Measurements from ENCODE around the gene FAM185A.
"Not testable (repeated sequence)": the region's sequence is repeated elsewhere in the genome, so short reads cannot be mapped to it uniquely, and the experiment has no call there.

The FAM185A gene

GRCh38 chr7:102769657-102770192 lies 20.9 kb downstream of the FAM185A start:
- DNase-seq; in situ Hi-C loops (cut with HindIII; ENCODE audit: low pct_ligation_motif_present, low pct_unique_long_range_greater_than_20kb, low sequenced_read_pairs): not testable (repeated sequence)

- DNase-seq; in situ Hi-C loops (cut with HindIII; ENCODE audit: low pct_ligation_motif_present, low pct_unique_long_range_greater_than_20kb, low sequenced_read_pairs): not testable (repeated sequence)
Observed at GRCh38 chr7:102770467-102770866, 21.7 kb downstream of the FAM185A start.

GRCh38 chr7:102776217-102776616 lies 27.4 kb downstream of the FAM185A start:
- DNase-seq; in situ Hi-C loops (cut with HindIII; ENCODE audit: low pct_ligation_motif_present, low pct_unique_long_range_greater_than_20kb, low sequenced_read_pairs): not testable (repeated sequence)

GRCh38 chr7:102778663-102779062 lies 29.9 kb downstream of the FAM185A start:
- in situ Hi-C loops (cut with HindIII; ENCODE audit: low pct_ligation_motif_present, low pct_unique_long_range_greater_than_20kb, low sequenced_read_pairs); DNase-seq: not testable (repeated sequence)

- DNase-seq; in situ Hi-C loops (cut with HindIII; ENCODE audit: low pct_ligation_motif_present, low pct_unique_long_range_greater_than_20kb, low sequenced_read_pairs): not testable (repeated sequence)
Observed at GRCh38 chr7:102780926-102781325, 32.1 kb downstream of the FAM185A start.

- DNase-seq; in situ Hi-C loops (cut with HindIII; ENCODE audit: low pct_ligation_motif_present, low pct_unique_long_range_greater_than_20kb, low sequenced_read_pairs): not testable (repeated sequence)
Observed at GRCh38 chr7:102788770-102789169, 40.0 kb downstream of the FAM185A start.

- in situ Hi-C loops (cut with HindIII; ENCODE audit: low pct_ligation_motif_present, low pct_unique_long_range_greater_than_20kb, low sequenced_read_pairs); DNase-seq: not testable (repeated sequence)
Observed at GRCh38 chr7:102790364-102791100, 41.7 kb downstream of the FAM185A start.

GRCh38 chr7:102791367-102791766 lies 42.6 kb downstream of the FAM185A start:
- in situ Hi-C loops (cut with HindIII; ENCODE audit: low pct_ligation_motif_present, low pct_unique_long_range_greater_than_20kb, low sequenced_read_pairs); DNase-seq: not testable (repeated sequence)

GRCh38 chr7:102791831-102792230 lies 43.0 kb downstream of the FAM185A start:
- in situ Hi-C loops (cut with HindIII; ENCODE audit: low pct_ligation_motif_present, low pct_unique_long_range_greater_than_20kb, low sequenced_read_pairs); DNase-seq: not testable (repeated sequence)

GRCh38 chr7:102794567-102794966 lies 45.8 kb downstream of the FAM185A start:
- DNase-seq; in situ Hi-C loops (cut with HindIII; ENCODE audit: low pct_ligation_motif_present, low pct_unique_long_range_greater_than_20kb, low sequenced_read_pairs): not testable (repeated sequence)

- DNase-seq; in situ Hi-C loops (cut with HindIII; ENCODE audit: low pct_ligation_motif_present, low pct_unique_long_range_greater_than_20kb, low sequenced_read_pairs): not testable (repeated sequence)
Observed at GRCh38 chr7:102795987-102796595, 47.3 kb downstream of the FAM185A start.

GRCh38 chr7:102806613-102807012 lies 57.8 kb downstream of the FAM185A start:
- in situ Hi-C loops (cut with HindIII; ENCODE audit: low pct_ligation_motif_present, low pct_unique_long_range_greater_than_20kb, low sequenced_read_pairs): no loop called here
- no peak for DNase-seq

GRCh38 chr7:102810916-102811315 lies 62.1 kb downstream of the FAM185A start:
- in situ Hi-C loops (cut with HindIII; ENCODE audit: low pct_ligation_motif_present, low pct_unique_long_range_greater_than_20kb, low sequenced_read_pairs): no loop called here
- DNase-seq: no peak

GRCh38 chr7:102811942-102812678 lies 63.3 kb downstream of the FAM185A start:
- in situ Hi-C loops (cut with HindIII; ENCODE audit: low pct_ligation_motif_present, low pct_unique_long_range_greater_than_20kb, low sequenced_read_pairs): no loop called here
- no peak for DNase-seq

GRCh38 chr7:102813191-102814024 lies 64.6 kb downstream of the FAM185A start:
- no peak for DNase-seq
- in situ Hi-C loops (cut with HindIII; ENCODE audit: low pct_ligation_motif_present, low pct_unique_long_range_greater_than_20kb, low sequenced_read_pairs): no loop called here

- DNase-seq: peak; percentile 53
- in situ Hi-C loops (cut with HindIII; ENCODE audit: low pct_ligation_motif_present, low pct_unique_long_range_greater_than_20kb, low sequenced_read_pairs): no loop called here
Observed at GRCh38 chr7:102814025-102814471, 65.2 kb downstream of the FAM185A start.

- in situ Hi-C loops (cut with HindIII; ENCODE audit: low pct_ligation_motif_present, low pct_unique_long_range_greater_than_20kb, low sequenced_read_pairs): no loop called here
- DNase-seq: no peak
Observed at GRCh38 chr7:102817616-102818573, 69.1 kb downstream of the FAM185A start.

Measured in ACHN (cell line).